MM.1S (cell line): ENCODE results near the gene TSPEAR.
"Not testable (repeated sequence)": the region's sequence is repeated elsewhere in the genome, so short reads cannot be mapped to it uniquely, and the experiment has no call there.

Experiments
- DNase-seq: peaks from one replicate; pipeline ENCODE4 v3.0.0-alpha.2; 2015
- H2AFZ ChIP-seq: fragments of 300-600 bp; sonication (generic); 2 replicates; pipeline ENCODE4 v1.6.0; 2016; ENCODE audit warnings: antibody characterized with exemption, low read length
- H3F3A ChIP-seq: fragments of 300-600 bp; sonication (generic); 2 replicates; pipeline ENCODE4 v1.6.1; 2016; ENCODE audit warnings: mild to moderate bottlenecking, antibody characterized with exemption, low read length, moderate library complexity, mixed read lengths; ENCODE audit not compliant: insufficient read depth
- H3K27ac ChIP-seq: fragments of 300-600 bp; sonication (generic); 2 replicates; pipeline ENCODE4 v1.5.1; 2016; ENCODE audit warnings: mild to moderate bottlenecking, low read length
- H3K27me3 ChIP-seq: fragments of 300-600 bp; sonication (generic); replicated peaks from 2 replicates; pipeline ENCODE4 v1.6.0; 2016; ENCODE audit warnings: low read length; ENCODE audit not compliant: insufficient read depth
- H3K36me3 ChIP-seq: fragments of 300-600 bp; sonication (generic); replicated peaks from 2 replicates; pipeline ENCODE4 v1.6.1; 2016; ENCODE audit warnings: mild to moderate bottlenecking, low read length, mixed read lengths; ENCODE audit not compliant: insufficient read depth
- H3K4me1 ChIP-seq: fragments of 300-600 bp; sonication (generic); 2 replicates; pipeline ENCODE4 v1.6.1; 2016; ENCODE audit warnings: low read length, mixed read lengths
- H3K4me2 ChIP-seq: fragments of 300-600 bp; sonication (generic); 2 replicates; pipeline ENCODE4 v1.6.0; 2016; ENCODE audit warnings: low read depth, low read length
- H3K4me3 ChIP-seq: fragments of 300-600 bp; sonication (generic); 2 replicates; pipeline ENCODE4 v1.5.1; 2016; ENCODE audit warnings: low read length, mixed read lengths
- H3K79me2 ChIP-seq: fragments of 300-600 bp; sonication (generic); 2 replicates; pipeline ENCODE4 v1.6.1; 2016; ENCODE audit warnings: mixed run types, low read length, mixed read lengths
- H3K9ac ChIP-seq: fragments of 300-600 bp; sonication (generic); 2 replicates; pipeline ENCODE4 v1.6.1; 2016; ENCODE audit warnings: low read length, mixed read lengths
- H3K9me2 ChIP-seq: fragments of 300-600 bp; sonication (generic); replicated peaks from 2 replicates; pipeline ENCODE4 v1.6.1; 2016; ENCODE audit warnings: mild to moderate bottlenecking, low read length, mixed read lengths; ENCODE audit not compliant: insufficient read depth
- H3K9me3 ChIP-seq: fragments of 300-600 bp; sonication (generic); replicated peaks from 2 replicates; pipeline ENCODE4 v1.6.1; 2016; ENCODE audit warnings: mild to moderate bottlenecking, low read length, mixed read lengths; ENCODE audit not compliant: insufficient read depth
- H4K20me1 ChIP-seq: fragments of 300-600 bp; sonication (generic); 2 replicates; pipeline ENCODE4 v1.6.1; 2016; ENCODE audit warnings: mild to moderate bottlenecking, low read length, moderate library complexity, mixed read lengths; ENCODE audit not compliant: insufficient read depth
- EZH2 ChIP-seq: fragments of 300-600 bp; sonication (generic); optimal IDR thresholded peaks from 2 replicates; pipeline ENCODE3; 2017; ENCODE audit warnings: low read depth, mild to moderate bottlenecking, antibody characterized with exemption, low read length, mixed read lengths
- EZH2phosphoT487 ChIP-seq: fragments of 300-600 bp; sonication (generic); IDR thresholded peaks from 2 replicates; pipeline ENCODE4 v1.6.1; 2018; ENCODE audit warnings: antibody characterized with exemption, low read length
- TF ChIP-seq, protein P1 (sequence below): fragments of 300-600 bp; sonication (generic); IDR thresholded peaks from 2 replicates; pipeline ENCODE4 v1.5.1; 2016; ENCODE audit warnings: antibody characterized with exemption, low read length, mixed read lengths

Gene TSPEAR

DNA sequence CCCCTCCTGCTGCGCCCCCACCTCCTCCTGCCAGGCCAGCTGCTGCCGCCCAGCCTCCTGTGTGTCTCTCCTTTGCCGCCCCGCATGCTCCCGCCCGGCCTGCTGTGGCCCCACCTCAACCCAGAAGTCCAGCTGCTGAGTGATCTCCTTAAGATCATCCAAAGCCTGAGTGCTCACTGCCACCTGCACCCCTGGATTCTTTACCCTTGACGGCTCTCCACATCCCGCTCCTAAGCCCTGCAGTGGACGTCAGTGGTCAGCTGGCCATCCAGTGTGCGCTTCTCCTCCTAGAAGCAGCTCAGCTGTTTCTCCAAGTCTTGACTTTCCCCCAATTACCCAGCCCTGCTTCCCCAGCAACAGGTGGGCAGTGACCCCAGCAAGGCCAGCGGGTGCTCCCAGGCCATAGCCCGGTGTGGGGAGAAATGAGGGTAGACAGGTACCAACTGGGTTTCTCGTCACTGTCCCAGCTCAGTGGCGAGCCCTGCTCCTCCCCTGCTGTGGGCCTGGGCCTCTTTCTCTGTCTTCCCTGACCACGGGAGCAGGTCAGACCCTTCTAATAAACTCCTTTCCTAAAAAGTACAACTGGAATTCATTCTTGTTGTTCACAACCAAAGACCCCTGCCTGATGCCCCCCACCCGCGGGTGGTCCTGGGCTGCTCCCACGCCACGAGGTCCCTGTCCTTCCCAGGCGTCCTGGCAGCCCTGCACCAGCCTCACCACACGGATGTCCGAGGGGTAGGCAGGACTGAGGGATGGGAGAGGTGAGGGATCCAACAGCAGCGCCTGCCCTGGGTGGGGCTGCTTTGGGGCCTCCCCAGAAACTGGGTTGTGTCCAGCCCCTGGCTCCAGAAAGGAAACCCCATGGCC is 109.5 kb downstream of the TSPEAR start:
- Histone ChIP-seq H3K9me2 (no peaks in the 10 kb centered on the region), H3K4me2 (no peak overlapping the region), H3F3A (no peaks in the 10 kb centered on the region), H3K27me3 (peaks cover 85% of the 10 kb centered on the region), H3K79me2 (no peaks in the 10 kb centered on the region), H3K9me3 (no peaks in the 10 kb centered on the region), H3K4me1 (no peaks in the 10 kb centered on the region), H3K36me3 (no peaks in the 10 kb centered on the region), H3K9ac (no peak overlapping the region), H4K20me1 (no peaks in the 10 kb centered on the region), H3K4me3 (no peak overlapping the region), H2AFZ (no peak overlapping the region), H3K27ac (no peak overlapping the region)
- TF ChIP-seq, protein P1, sequence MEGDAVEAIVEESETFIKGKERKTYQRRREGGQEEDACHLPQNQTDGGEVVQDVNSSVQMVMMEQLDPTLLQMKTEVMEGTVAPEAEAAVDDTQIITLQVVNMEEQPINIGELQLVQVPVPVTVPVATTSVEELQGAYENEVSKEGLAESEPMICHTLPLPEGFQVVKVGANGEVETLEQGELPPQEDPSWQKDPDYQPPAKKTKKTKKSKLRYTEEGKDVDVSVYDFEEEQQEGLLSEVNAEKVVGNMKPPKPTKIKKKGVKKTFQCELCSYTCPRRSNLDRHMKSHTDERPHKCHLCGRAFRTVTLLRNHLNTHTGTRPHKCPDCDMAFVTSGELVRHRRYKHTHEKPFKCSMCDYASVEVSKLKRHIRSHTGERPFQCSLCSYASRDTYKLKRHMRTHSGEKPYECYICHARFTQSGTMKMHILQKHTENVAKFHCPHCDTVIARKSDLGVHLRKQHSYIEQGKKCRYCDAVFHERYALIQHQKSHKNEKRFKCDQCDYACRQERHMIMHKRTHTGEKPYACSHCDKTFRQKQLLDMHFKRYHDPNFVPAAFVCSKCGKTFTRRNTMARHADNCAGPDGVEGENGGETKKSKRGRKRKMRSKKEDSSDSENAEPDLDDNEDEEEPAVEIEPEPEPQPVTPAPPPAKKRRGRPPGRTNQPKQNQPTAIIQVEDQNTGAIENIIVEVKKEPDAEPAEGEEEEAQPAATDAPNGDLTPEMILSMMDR: no peak
- TF ChIP-seq EZH2phosphoT487: no peak
- TF ChIP-seq EZH2: no peak
- no peak for DNase-seq

DNA sequence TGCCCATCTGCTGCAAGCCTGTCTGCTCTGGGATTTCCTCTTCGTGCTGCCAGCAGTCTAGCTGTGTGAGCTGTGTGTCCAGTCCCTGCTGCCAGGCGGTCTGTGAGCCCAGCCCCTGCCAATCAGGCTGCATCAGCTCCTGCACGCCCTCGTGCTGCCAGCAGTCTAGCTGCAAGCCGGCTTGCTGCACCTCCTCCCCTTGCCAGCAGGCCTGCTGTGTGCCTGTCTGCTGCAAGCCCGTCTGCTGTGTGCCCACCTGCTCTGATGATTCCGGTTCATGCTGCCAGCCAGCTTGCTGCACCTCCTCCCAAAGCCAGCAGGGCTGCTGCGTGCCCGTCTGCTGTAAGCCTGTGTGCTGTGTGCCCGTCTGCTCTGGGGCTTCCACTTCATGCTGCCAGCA is 110.3 kb downstream of the TSPEAR start:
- peaks cover 85% of the 10 kb centered on the region for H3K27me3 ChIP-seq
- not testable (repeated sequence) for H3K9me3 ChIP-seq, H3K27ac ChIP-seq, H3K9ac ChIP-seq, H3K9me2 ChIP-seq, H3K4me2 ChIP-seq, H4K20me1 ChIP-seq, H2AFZ ChIP-seq, H3K4me3 ChIP-seq, DNase-seq, H3K4me1 ChIP-seq, H3K79me2 ChIP-seq, H3F3A ChIP-seq, H3K36me3 ChIP-seq

DNA sequence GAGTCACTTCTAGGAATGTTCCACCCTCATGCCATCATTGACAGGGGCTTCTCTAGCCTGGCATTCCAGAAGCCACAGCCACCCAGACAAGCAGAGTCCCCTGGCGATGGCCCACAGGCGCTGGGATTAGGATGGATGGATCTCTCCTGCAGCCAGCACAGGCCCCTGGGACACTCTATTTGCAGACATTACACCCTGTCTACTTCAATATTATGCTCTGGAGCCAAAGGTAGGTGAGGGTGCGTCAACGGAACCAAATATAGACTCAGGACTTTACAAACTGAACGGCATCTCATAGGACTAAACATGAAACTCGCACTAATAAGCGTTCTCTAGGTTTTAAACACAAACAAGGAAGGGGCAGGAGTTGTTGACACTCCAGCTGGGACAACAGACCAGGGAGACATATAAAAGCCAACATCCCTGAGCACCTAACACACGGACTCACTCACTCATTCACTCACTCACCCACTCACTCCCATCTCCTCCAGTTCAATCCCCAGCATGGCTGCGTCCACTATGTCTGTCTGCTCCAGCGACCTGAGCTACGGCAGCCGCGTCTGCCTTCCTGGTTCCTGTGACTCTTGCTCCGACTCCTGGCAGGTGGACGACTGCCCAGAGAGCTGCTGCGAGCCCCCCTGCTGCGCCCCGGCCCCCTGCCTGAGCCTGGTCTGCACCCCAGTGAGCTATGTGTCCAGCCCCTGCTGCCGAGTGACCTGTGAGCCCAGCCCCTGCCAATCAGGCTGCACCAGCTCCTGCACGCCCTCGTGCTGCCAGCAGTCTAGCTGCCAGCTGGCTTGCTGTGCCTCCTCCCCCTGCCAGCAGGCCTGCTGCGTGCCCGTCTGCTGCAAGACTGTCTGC is 111.0 kb downstream of the TSPEAR start, which contains the start of gene KRTAP10-7:
KRTAP10-7 (plus strand) TSS at position 480 of the 861 bp plus-strand sequence; CDS start at position 505, 25 bp downstream.
- peaks cover 85% of the 10 kb centered on the region for H3K27me3 ChIP-seq
- not testable (repeated sequence) for H3K9me2 ChIP-seq, H3K36me3 ChIP-seq, H3K4me2 ChIP-seq, H3K9me3 ChIP-seq, H4K20me1 ChIP-seq, H3F3A ChIP-seq, H3K4me3 ChIP-seq, H3K9ac ChIP-seq, H2AFZ ChIP-seq, H3K4me1 ChIP-seq, H3K27ac ChIP-seq, DNase-seq, H3K79me2 ChIP-seq

DNA sequence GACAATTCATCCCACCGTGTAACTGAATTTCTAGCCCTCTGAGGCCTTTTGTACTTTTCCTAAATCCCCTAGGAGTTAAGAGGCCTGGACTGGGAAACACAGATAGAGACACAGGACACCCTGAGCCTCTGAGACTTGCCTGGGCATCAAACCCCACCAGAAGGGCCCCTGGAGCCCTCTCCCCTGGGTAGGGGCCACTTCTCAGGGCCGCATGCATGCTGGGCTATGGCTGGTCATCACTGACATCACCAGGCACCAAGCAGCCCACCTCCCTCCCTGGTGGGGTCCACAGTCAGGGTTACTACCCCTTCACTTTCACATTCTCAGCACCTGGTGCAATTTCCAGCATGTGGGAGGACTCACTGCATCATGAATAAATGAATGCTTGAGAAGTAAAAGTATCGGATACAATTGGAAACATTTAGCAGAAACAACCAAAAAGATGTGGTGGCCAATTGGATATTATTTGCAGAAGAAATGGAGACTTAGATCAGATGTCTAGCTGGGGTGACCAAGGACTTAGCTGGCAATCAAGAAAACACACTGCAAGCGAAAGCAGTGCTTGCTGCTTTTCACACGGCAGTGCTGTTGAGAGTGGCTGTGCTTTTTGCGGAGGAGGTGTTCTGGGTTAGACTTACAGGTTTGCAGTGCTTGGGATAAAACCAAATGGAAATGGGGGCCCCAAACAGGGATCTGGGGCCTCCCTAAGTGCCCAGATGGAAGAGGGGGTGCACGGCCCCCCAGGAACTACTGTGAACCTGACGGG is 111.9 kb downstream of the TSPEAR start:
- Histone ChIP-seq H3F3A (no peaks in the 10 kb centered on the region), H2AFZ (no peak overlapping the region), H3K79me2 (no peaks in the 10 kb centered on the region), H4K20me1 (no peaks in the 10 kb centered on the region), H3K27me3 (peaks cover 84% of the 10 kb centered on the region), H3K9me3 (no peaks in the 10 kb centered on the region), H3K4me2 (no peak overlapping the region), H3K9me2 (no peaks in the 10 kb centered on the region), H3K4me3 (no peak overlapping the region), H3K9ac (no peak overlapping the region), H3K27ac (no peak overlapping the region), H3K4me1 (no peaks in the 10 kb centered on the region), H3K36me3 (no peaks in the 10 kb centered on the region)
- TF ChIP-seq, protein P1: no peak
- DNase-seq: no peak
